RWPE2 (cell line): ENCODE data around the gene IL1RAPL2.
"Not testable (repeated sequence)": the region's sequence is repeated elsewhere in the genome, so short reads cannot be mapped to it uniquely, and the experiment has no call there.

Experiments
- ATAC-seq: fragments of 200-7000 bp; cut with Tn5 transposase; 3 replicates; pipeline ENCODE4 v1.9.1; 2021; ENCODE audit warnings: low read depth
- DNase-seq: peaks from one replicate; pipeline ENCODE4 v3.0.0-alpha.2; 2020; ENCODE audit warnings: low spot score
- H3K27ac ChIP-seq: fragments of 450-650 bp; 2 replicates; pipeline ENCODE4 v1.5.1; 2017; ENCODE audit warnings: mild to moderate bottlenecking; ENCODE audit not compliant: poor library complexity, severe bottlenecking
- H3K27me3 ChIP-seq: fragments of 250-450 bp; sonication (Bioruptor Pico); 2 replicates; pipeline ENCODE4 v1.5.1; 2021; ENCODE audit warnings: mild to moderate bottlenecking, moderate library complexity; ENCODE audit not compliant: insufficient read depth, poor library complexity, severe bottlenecking
- H3K36me3 ChIP-seq: fragments of 250-450 bp; sonication (Bioruptor Pico); 2 replicates; pipeline ENCODE4 v1.5.1; 2020; ENCODE audit warnings: low read depth, mild to moderate bottlenecking, moderate library complexity
- H3K4me1 ChIP-seq: fragments of 250-450 bp; sonication (Bioruptor Pico); 2 replicates; pipeline ENCODE4 v1.5.1; 2021; ENCODE audit warnings: mild to moderate bottlenecking, moderate library complexity; ENCODE audit not compliant: insufficient read depth, poor library complexity, severe bottlenecking
- H3K4me3 ChIP-seq: fragments of 250-450 bp; sonication (Bioruptor Pico); 2 replicates; pipeline ENCODE4 v1.5.1; 2021; ENCODE audit warnings: mild to moderate bottlenecking, moderate library complexity; ENCODE audit not compliant: severe bottlenecking
- H3K9me3 ChIP-seq: fragments of 250-450 bp; sonication (Bioruptor Pico); 2 replicates; pipeline ENCODE4 v1.5.1; 2021; ENCODE audit warnings: mild to moderate bottlenecking, moderate library complexity; ENCODE audit not compliant: severe bottlenecking
- TF ChIP-seq, protein P1 (sequence below): fragments of 450-650 bp; IDR thresholded peaks from one replicate; pipeline ENCODE4 v1.5.1; 2017; ENCODE audit warnings: mild to moderate bottlenecking, moderate library complexity; ENCODE audit not compliant: poor library complexity, severe bottlenecking

Gene IL1RAPL2

DNA sequence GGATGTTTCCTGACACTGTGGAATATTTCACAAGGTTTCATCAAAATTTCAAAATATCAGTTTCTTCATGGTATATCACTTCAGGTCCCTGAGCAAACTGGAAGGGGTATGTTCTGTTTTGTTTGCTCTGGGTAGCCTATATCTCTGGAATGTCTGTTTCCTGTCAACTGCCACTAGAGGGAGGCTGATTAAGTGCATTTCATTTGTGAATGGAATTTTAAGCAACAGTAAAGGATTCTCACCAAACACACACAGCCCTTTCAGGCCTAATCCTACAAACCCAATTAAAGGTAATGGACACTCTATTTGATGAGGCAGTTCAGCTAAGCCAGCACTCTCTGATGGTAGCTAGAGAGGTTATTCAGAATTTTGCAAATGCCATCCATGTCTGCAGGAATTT lies 347.3 kb downstream of the IL1RAPL2 start:
- no peaks in the 10 kb centered on the region for H3K4me1 ChIP-seq
- H3K4me3 ChIP-seq, result no peak overlapping the region
- no peaks in the 10 kb centered on the region for H3K27me3 ChIP-seq
- TF ChIP-seq, protein P1, sequence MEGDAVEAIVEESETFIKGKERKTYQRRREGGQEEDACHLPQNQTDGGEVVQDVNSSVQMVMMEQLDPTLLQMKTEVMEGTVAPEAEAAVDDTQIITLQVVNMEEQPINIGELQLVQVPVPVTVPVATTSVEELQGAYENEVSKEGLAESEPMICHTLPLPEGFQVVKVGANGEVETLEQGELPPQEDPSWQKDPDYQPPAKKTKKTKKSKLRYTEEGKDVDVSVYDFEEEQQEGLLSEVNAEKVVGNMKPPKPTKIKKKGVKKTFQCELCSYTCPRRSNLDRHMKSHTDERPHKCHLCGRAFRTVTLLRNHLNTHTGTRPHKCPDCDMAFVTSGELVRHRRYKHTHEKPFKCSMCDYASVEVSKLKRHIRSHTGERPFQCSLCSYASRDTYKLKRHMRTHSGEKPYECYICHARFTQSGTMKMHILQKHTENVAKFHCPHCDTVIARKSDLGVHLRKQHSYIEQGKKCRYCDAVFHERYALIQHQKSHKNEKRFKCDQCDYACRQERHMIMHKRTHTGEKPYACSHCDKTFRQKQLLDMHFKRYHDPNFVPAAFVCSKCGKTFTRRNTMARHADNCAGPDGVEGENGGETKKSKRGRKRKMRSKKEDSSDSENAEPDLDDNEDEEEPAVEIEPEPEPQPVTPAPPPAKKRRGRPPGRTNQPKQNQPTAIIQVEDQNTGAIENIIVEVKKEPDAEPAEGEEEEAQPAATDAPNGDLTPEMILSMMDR, result peak; percentile 49
- no peaks in the 10 kb centered on the region for H3K9me3 ChIP-seq
- ATAC-seq (peak; percentile 40; the same call in 2 of the 3 replicates), DNase-seq (no peak)
- H3K36me3 ChIP-seq, result no peaks in the 10 kb centered on the region
- no peak overlapping the region for H3K27ac ChIP-seq

DNA sequence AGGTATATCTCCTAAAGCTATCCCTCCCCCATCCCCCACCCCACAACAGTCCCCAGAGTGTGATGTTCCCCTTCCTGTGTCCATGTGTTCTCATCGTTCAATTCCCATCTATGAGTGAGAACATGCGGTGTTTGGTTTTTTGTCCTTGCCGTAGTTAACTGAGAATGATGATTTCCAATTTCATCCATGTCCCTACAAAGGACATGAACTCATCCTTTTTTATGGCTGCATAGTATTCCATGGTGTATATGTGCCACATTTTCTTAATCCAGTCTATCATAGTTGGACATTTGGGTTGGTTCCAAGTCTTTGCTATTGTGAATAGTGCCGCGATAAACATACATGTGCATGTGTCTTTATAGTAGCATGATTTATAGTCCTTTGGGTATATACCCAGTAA lies 348.7 kb downstream of the IL1RAPL2 start:
- not testable (repeated sequence) for H3K9me3 ChIP-seq, H3K27ac ChIP-seq, DNase-seq, H3K4me1 ChIP-seq, H3K36me3 ChIP-seq, H3K27me3 ChIP-seq, H3K4me3 ChIP-seq, ATAC-seq

DNA sequence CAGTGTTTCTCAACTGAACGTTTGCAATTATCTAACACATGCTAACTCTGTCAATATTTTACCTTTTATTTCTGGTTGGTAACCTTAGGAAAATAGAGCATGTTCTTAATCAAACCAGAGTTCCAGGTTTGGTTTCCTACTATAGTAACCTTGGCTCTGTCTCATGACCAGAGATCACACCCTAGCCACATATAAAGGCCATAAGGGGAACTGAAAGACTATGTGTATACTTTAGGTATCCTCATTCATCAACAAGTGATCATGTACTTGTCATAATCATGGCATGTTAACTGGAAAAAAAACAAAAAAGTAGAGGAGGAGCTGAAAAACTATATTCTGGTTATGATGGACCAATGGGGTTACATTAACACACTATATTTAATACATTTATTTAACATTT lies 352.1 kb downstream of the IL1RAPL2 start:
- ATAC-seq, result no peak
- no peaks in the 10 kb centered on the region for H3K4me1 ChIP-seq
- no peak overlapping the region for H3K4me3 ChIP-seq
- TF ChIP-seq, protein P1, result no peak
- no peak overlapping the region for H3K27ac ChIP-seq
- H3K36me3 ChIP-seq, result no peaks in the 10 kb centered on the region
- no peak for DNase-seq
- H3K27me3 ChIP-seq, result no peaks in the 10 kb centered on the region
- no peaks in the 10 kb centered on the region for H3K9me3 ChIP-seq

DNA sequence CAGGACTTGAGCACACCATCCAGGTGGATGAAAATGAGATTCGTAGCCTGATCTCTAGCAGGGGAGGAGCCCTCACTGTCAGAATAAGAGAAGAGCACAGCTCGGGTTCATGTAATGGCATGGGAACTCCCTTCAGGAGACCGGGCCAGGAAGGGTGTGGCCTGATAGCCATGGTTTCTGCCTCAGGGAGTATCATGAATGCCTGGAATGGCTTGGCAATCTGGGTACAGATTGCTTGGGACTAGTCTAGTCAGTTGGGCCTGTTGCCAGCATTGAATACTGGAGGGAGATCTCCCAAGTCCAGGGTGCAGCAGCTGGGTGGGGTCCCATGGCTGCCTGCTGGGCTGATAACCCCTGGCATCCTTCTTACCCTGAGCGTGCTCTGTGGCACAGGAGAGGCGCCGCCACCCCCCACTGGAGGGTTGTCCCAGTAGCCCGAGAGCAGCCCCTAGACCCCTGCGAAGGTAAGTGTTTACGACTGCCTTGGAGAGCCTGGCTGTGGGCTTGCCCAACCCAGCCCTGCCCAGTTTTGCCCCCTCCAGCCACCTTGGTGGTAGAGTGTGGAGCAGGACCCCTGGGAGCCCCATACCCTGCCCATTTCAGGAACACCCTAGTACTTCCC lies 355.7 kb downstream of the IL1RAPL2 start:
- TF ChIP-seq, protein P1, result no peak
- H3K4me3 ChIP-seq, result no peak overlapping the region
- no peaks in the 10 kb centered on the region for H3K36me3 ChIP-seq
- no peaks in the 10 kb centered on the region for H3K27me3 ChIP-seq
- no peaks in the 10 kb centered on the region for H3K4me1 ChIP-seq
- H3K9me3 ChIP-seq, result no peaks in the 10 kb centered on the region
- DNase-seq, result no peak
- no peak overlapping the region for H3K27ac ChIP-seq
- ATAC-seq, result no peak

DNA sequence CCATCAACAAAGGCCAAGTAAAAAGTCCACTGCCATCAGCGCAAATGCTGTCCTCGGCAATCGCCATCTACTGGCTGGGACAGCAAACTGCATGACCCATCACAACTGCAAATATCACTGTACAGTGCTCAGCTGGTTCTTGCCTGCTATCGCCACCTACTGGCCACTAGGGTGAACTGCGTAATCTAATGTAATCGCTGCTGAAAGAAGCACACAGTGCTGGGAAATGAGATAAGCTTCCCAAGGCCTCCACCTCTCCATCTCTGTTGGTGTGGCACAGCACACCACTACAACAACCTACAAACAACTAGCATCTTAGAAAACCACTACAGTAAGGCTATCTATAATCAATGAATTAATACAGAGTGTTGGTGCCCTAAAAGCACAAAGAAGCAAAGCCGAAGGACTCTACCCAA lies 356.2 kb downstream of the IL1RAPL2 start:
- Histone ChIP-seq H3K27me3 (no peaks in the 10 kb centered on the region), H3K9me3 (no peaks in the 10 kb centered on the region), H3K4me3 (no peak overlapping the region), H3K36me3 (no peaks in the 10 kb centered on the region), H3K4me1 (no peaks in the 10 kb centered on the region), H3K27ac (no peak overlapping the region)
- DNase-seq (no peak), ATAC-seq (peak; percentile 52)
- TF ChIP-seq, protein P1, result peak; percentile 76
